NOMO-1 treated with DMSO at 0.1 percent for 48 hours (cell line): Measurements from ENCODE around the gene ACSL5.
A peak's percentile ranks its signal among the peaks of the same experiment; 100 is the strongest.
"Not testable (repeated sequence)": the region's sequence is repeated elsewhere in the genome, so short reads cannot be mapped to it uniquely, and the experiment has no call there.

Experiments used
- DNase-seq: peaks from one replicate; lab custom pipeline; 2025; ENCODE audit not compliant: unreplicated experiment; lab: John Stamatoyannopoulos, UW

The ACSL5 gene

DNA sequence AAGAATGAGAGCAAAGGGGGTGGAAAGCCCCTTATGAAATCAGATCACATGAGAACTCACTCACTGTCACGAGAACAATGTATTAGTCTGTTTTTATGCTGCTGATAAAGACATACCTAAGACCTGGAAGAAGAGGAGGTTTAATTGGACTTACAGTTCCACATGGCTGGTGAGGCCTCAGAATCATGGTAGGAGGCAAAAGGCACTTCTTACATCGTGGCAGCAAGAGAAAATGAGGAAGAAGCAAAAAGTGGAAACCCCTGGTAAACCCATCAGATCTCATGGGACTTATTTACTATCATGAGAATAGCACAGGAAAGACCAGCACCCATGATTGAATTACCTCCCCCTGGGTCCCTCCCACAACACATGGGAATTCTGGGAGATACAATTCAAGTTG lies 32.9 kb downstream of the ACSL5 start:
- not testable (repeated sequence) for DNase-seq

DNA sequence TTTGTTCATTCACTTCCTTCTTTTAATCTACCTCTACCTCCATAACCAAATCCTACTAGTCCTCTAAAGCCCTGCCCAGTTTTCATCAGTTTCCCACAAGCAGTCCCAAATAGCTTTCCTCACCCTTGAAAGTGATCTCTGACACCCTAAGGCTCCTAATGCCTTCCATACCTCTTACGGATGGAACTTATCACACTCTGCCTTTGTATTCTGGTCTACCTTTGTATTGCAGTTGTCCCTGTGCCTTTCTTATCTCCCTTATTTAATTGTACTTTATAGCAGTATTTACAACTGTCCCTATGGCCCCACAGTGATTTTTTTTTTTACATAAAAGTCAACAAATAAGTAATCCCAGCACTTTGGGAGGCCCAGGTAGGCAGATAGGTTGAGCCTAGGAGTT lies 33.8 kb downstream of the ACSL5 start:
- DNase-seq = no peak

DNA sequence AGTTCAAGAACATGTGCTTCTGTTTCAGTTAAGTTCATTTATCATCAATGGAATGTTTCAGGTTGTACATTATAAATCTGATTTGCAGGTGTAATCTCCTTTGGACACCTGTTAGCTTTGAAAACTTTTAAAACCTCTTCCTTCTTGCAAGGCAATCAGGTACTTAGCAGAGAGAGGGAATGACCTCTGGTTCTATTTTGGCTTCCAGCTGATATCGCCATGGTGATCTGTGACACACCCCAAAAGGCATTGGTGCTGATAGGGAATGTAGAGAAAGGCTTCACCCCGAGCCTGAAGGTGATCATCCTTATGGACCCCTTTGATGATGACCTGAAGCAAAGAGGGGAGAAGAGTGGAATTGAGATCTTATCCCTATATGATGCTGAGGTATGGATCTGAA lies 35.4 kb downstream of the ACSL5 start:
- DNase-seq = no peak

DNA sequence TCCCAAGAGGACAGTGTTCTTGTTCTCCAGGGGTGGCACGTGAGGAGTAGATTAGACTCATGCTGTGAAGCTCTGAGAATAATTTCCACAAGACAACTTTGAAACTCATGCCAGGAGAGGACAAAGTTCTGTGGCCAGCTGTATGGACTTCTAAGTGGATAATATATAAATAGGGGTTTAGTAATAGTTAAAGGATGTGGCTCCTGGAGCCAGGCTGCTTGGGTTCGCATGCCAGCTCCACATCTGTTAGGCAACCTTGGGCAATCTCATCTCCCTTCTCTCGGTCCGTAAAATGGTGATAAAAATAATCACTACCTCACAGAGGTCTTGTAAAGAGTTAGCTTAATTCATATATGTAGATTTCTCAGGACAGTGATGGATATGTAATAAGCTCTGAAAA lies 35.8 kb downstream of the ACSL5 start:
- DNase-seq = no peak

DNA sequence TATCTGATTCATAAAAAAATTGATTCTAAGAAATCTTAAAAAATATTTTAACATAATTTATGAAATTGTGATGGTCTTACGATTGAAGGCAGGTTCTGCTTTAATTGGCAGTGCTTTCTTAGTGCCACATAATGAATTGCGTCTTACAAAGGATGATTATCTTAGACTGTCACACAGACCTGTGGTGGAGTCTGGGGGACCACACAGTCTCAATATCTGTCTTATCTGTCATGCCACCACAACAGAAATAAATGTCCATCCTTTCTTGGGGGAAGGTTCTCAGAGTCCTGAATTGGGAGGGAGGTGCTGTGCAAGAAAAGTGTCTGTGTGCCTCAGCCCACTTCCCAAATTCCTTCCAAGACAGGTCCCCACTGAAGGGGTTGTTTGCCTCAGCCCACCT lies 38.8 kb downstream of the ACSL5 start:
- DNase-seq = no peak

DNA sequence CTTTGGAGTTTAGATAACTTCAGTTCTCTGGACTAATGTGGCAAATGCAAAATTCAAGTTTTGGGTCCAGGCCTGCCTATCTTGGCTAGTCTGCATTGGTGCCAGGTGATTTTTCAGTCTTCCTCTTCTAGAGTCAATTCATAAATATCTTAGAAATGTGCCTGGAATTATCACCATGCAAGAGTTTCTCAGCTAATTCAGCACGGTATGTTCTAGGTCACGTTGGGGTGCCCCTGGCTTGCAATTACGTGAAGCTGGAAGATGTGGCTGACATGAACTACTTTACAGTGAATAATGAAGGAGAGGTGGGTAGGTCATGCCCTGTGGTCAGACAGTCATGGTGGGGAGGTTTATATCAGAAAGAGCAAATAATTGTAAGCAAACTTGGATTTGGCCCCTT lies 47.8 kb downstream of the ACSL5 start:
- no peak for DNase-seq

DNA sequence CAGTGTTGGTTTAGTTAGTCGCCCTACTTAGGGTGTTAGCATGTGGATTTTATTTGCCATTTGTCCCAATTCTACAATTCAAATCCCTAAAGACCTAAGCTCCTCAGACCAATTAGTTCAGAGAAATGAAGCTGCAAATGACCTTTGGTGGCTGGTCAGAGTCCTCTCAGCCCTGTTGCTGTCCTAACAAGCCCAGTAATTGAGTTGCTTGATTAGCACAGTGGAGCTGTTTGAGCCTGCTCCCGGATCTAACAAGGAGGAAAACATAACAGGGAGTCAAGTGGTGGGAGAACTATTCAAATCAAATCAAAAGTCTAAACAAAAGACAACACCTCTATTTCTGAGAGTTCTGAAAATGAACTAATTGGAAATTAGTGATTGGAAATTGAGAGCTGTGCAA lies 50.7 kb downstream of the ACSL5 start:
- DNase-seq = no peak

DNA sequence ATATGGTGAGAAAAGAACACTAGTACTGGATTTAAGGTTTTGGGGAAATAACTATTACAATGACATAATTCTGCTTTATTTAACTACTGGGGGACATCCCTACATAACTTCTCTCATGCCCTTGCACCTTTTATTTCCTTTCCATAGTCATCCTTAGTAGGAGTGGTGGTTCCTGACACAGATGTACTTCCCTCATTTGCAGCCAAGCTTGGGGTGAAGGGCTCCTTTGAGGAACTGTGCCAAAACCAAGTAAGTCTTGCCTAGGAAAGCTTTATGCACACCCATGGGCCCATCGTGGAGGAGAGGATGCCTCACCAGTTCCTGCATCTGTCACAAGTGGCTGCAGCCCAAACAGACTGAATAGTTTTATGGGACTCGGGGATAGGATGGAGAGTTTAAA lies 52.2 kb downstream of the ACSL5 start:
- DNase-seq = no peak

DNA sequence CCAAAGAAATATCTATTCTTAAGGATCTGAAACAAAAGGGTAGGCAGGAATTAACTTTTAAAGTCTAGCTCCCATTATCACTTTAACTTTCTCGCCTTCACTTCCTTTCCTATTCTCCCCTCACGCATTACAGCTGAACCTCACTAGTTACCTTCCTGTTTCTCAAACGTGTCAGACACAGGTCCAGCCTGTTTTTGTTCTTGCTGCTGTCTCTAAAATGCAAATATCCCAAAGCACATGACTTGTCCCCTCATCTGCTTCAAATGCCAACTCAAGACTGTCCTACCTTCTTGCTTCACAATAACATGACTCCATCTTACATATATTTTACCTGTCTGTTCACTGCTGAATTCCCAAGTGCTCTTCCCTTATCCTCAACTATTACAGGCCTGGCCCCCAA lies 55.2 kb downstream of the ACSL5 start:
- no peak for DNase-seq

DNA sequence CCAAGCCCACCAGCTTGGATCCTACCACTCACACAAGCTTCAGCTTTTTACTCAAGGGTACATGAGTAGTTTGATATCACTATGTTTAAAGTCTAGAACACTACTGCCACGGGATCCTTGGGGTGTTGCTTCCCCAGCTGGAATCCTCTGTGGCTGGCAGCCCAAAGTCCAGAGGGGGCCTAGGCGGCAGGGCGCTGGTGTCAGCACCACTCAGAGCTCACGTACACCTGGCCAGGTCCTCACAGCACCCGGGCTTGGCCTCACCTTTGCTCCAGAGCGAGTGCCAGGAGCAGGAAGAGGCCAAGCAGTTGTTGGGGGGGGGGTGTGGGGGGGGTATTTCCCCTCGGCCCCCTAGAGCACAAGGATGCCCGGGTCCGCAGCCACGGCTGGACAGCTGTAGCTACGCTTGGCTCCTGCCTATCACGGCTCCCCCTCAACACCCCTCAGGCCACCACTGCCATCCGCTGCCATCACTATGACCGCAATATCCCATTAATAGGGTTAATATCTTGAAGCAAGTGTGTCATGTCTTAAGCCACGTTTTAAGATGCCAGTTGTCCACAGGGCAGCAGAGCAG lies 55.8 kb downstream of the ACSL5 start:
- DNase-seq = no peak

DNA sequence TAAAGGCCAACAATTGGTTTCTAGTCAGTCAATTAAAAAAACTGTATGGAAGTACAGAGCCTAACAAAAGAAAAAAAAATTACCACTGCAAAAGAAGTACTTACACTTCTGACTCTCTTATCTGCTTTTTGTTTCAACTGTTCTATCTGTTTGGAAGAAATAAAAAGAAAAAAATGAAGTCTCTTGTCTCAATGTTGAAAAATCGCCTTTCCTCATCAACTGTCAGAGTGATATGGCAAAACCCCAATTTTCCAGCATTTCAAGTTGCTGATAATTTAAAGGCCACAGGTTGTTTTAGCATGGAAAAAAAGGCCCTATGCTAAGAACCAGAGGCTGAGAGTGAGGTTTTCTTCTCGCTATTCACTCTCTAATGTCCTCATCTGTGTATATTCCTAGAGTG lies 59.2 kb downstream of the ACSL5 start:
- DNase-seq = no peak

DNA sequence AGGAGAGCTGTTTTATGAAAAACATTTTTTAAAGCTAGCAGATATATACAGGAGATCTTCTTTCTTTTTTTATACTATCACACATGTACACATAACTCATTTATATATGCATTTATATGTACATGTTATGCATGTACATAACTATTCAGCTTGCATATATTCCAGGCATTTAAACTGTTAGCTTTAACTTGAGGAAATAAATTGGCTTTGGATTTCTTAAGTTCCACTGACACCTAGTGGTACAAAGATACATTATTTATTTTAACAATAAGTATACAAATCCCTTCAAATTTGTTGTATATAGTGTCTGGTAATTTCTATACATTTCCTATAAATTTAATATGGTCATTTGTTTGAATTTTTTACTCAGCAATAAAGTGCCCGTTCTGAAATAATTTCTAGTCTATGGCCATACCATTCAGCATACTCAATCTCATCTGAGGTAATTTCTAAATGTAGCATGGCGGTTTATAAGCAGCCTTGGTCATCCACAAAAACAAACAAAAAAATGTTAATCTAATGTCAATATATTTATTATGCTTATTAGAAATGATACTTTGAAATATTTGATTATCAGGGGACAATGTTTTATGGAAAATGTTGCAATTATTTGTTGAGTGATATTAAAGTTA lies 61.2 kb downstream of the ACSL5 start:
- peak; percentile 26 for DNase-seq

DNA sequence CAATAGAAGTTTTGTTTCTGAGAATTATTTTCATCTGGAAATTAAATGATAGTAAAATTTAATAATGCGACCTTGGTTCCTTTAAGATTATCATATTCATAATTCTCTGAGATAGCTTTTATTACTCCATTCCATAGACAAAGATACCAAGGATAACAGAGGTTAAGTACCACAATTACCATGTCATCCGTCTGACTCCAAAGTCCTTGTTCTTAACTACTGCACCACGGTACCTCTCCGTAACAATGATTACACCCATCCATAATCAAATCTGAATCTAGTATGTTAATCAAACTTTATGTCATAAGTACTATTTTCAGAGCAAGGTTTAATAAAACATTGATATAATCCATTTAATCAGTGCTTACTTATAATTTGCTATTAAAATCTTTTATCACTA lies 64.4 kb downstream of the ACSL5 start:
- no peak for DNase-seq

DNA sequence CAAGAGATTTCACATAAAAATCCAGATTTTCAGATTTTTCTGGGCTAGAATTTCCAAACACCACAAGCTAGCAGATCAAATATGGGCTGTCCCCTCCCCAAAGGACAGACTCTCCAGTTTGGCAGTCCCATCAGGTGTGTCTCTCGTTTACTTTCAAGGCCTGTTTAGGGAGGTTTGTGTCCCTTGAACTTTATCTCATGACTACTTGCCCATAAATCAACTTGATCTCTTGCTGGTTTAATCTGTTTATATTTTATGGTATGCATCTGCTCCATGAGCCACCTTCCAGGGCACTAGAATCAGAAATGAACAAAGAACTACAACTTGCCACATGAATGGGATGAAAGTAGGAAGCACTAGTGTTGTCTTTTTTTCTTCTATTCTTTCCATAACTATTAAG lies 67.6 kb downstream of the ACSL5 start:
- no peak for DNase-seq

DNA sequence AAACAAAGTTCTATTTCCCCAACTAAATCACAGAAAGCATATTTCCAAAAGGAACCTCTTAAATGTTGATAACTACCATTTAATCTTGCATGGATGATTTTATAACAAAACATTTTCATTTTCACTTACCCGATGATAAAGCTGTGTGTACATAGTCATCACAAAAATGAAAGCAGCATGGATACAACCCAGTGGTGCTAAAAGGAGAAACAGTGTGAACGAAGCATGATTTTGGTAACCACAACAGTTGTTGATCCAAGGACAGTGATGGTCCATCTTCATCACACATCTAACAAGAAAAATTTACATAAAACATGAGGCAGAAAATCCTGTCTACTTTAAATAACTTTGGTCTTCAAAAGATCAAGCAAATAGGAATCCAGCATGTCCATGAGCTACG lies 68.1 kb downstream of the ACSL5 start:
- DNase-seq = no peak

DNA sequence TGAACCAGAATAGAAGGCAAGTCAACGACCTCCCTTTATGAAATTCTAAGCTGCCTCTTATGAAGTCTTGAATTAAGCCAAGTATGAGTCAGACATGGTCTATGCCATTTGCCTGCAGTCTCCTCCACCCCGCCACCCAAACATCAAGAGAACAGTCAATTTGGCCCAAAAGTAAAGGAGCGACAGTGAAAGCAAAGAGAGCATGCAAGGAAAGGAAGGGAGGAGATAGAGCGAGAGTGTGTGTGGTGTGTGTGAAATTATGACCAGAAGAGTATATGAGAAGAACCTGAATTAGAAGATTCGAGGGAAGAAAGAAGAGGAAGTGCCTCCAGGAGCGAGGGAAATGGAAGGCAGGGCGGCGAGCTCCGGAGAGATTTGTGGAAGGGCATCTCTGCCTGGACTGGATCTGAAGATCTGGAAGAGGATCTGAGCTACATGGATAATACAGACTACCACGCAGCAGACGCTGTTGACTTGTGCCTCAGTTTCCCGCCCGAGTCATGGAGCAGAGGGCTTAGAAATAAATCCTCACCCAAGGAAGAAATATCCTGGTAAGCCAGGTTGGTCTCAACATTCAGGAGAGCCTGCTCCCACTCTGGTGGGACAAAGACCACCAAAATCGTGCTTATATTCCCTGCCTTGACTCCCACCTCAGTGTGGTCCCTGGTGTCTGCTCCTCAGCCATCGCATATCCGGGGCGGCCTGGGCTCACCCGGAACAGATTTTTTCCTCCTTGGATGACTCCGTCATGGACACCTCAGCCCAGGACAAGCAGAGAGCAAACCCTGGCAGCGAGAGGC lies 72.3 kb downstream of the ACSL5 start:
- peak; percentile 68 for DNase-seq

DNA sequence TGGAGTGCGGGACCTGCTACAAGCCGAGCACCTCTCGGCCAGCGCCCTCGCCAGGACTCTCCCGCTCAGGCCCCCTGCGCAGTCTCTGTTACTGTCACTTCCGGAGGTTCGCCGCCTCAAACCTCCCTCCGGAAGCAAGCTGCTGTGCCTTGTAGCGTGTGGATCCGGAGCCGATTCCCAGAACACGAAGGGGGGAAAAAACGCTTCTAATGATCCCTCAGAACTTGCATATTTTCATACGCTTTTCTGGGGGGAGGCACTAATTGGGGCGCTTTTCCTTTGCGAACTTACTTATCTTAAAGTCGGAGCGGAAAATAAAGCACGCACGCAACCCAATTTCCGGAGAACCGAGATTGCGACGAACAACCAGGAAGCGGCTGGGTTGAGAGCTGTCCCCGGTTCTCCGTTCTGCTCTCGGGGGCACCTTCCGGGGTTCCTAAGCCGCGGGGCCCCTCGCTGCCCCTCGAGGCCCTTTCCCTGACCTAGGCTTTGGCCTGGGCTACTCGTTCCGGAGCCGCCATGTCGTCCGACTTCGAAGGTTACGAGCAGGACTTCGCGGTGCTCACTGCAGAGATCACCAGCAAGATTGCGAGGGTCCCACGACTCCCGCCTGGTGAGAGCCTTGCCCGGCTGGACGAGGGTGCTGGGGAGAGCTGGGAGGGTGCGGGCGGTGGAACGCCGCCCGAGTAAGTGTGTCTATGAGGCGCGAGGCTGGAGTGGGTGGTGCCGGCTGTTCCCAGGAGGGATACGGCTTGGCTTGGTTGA lies 73.1 kb downstream of the ACSL5 start, which contains the start of the genes VTI1A and ZDHHC6:
Gene VTI1A, plus strand, starts transcription at position 361 of the 765 bp plus-strand sequence. Its CDS starts 159 bp downstream, at position 520.
Gene ZDHHC6, minus strand, starts transcription at position 60 of the 765 bp plus-strand sequence. CDS start 1,478 bp downstream, outside the sequence.
- peak; percentile 81 for DNase-seq

DNA sequence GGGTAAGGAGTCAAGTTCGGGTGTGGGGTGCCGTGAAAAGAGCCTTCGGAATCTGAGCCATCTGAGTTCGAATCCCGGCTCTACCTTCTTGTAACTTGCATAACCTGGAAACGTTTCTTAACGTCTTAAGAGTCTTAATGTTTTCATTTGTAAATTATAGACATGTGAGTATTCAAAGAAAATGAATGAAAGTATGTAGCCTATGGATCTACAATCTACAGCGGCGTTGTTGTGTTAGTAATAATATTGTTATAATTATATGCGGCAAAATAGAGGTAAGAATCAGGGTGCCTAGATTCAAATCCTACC lies 73.7 kb downstream of the ACSL5 start:
- no peak for DNase-seq

DNA sequence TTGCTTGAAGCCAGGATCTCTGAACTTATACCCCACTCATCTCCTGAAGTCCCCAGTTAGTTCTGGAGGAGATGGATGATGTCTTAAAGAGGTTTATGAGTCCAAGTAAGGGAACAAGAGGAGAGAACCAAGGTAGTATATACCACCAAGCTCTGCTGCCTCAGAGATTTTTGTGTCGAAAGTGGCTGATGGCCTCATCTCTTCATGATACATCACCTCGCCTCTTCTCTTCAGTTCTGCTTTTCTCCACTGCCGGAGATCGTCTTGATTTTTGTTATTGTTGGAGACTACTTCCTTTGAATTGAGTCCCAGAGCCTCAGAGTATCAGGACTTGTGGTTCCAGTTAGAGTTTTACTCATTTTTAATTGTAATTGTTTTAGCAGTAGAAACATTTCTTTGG lies 75.0 kb downstream of the ACSL5 start:
- DNase-seq = peak; percentile 69

DNA sequence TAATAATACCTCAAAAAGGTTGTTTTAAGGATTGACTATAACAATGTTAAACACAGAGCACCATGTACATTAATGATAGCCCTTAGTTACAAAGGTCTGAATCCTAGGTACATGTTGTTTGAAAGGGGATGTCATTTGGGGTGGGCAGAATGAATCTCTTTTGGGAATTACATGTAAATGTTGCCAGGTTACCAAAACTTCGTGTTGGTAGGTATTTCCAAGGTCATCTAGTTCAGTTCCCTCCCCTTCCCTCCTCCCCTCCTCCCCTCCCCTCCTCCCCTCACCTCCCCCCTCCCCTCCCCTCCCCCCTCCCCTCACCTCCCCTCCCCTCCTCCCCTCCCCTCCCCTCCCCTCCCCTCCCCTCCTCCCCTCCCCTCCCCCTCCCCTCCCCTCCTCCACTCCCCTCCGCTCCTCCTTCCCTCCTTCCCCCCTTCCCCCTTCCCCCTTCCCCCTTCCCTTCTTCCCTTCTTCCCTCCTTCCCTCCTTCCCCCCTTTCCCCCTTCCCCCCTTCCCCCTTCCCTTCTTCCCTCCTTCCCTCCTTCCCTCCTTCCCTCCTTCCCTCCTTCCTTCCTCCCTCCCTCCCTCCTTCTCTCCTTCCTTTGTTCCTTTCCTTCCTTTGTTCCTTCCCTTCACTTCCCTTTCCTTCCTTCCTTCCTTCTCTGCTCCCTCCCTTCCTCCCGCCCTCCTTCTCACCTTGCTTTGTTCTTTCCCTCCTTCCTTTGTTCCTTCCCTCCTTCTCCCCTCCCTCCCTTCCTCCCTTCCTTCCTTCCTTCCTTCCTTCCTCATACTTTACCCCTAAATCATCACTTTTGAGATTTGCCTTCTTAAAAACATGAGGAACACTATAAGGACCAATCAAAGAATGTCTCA lies 81.2 kb downstream of the ACSL5 start:
- no peak for DNase-seq

DNA sequence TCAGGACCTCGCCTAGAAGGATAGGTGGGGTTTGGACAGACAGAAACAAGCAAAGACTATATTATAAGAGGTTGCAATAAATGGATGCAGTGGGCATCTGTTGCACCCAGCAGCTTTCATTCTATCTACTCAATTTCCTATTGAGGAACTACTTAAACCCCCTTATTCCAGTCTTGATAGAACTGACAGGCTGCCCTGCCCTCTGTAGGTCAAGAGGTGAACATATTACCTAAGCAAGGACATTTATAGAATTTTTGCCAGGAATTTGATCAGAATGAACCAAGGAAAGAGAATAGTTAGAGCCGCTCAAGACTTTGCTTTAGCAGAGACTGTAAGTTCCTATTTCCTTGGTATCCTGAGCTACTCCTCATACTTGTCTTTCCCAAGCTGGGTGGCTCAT lies 82.6 kb downstream of the ACSL5 start:
- DNase-seq = peak; percentile 1
